T follicular helper cell (primary cell): Measurements from ENCODE around the gene TIGAR.

Source experiments
- DNase-seq: peaks from one replicate; pipeline ENCODE4 v3.0.0-alpha.2; 2020; ENCODE audit warnings: low read depth
- total RNA-seq, 2 experiments: gene quantifications; one replicate each; lab custom pipeline; 2026; lab: John Stamatoyannopoulos, UW

TIGAR gene
- total RNA-seq, result 11.3 to 14.3 reads per million in 2 experiments

- DNase-seq, result peak; percentile 83
These were observed at the start of gene TIGAR for GRCh38 chr12:4320853-4321701. TIGAR (plus strand) TSS chr12:4321213; CDS start chr12:4321272, 59 bp downstream.

- DNase-seq, result peak; percentile 86
These were observed 49.1 kb upstream of the TIGAR start for GRCh38 chr12:4271717-4272423.

GRCh38 chr12:4272424-4273272, 48.4 kb upstream of the TIGAR start:
- DNase-seq, result no peak

- no peak for DNase-seq
These were observed 47.8 kb upstream of the TIGAR start for GRCh38 chr12:4273273-4273651.

GRCh38 chr12:4273652-4274395, 47.2 kb upstream of the TIGAR start, which contains the start of gene CCND2:
CCND2 (plus strand) TSS chr12:4273762; CDS start chr12:4274041, 279 bp downstream.
- DNase-seq, result peak; percentile 67

GRCh38 chr12:4274396-4275015, 46.5 kb upstream of the TIGAR start:
- DNase-seq, result no peak

GRCh38 chr12:4275016-4275869, 45.8 kb upstream of the TIGAR start:
- no peak for DNase-seq

GRCh38 chr12:4275870-4276301, 45.1 kb upstream of the TIGAR start:
- no peak for DNase-seq

- DNase-seq, result peak; percentile 82
These were observed 44.3 kb upstream of the TIGAR start for GRCh38 chr12:4276524-4277204.

- DNase-seq, result no peak
These were observed 43.8 kb upstream of the TIGAR start for GRCh38 chr12:4277205-4277543.

- DNase-seq, result no peak
These were observed 43.2 kb upstream of the TIGAR start for GRCh38 chr12:4277857-4278256.

- DNase-seq, result no peak
These were observed 42.5 kb upstream of the TIGAR start for GRCh38 chr12:4278329-4279197.

GRCh38 chr12:4279198-4279690, 41.8 kb upstream of the TIGAR start:
- no peak for DNase-seq

- DNase-seq, result no peak
These were observed 40.5 kb upstream of the TIGAR start for GRCh38 chr12:4280351-4281163.

- no peak for DNase-seq
These were observed 39.8 kb upstream of the TIGAR start for GRCh38 chr12:4281173-4281654.

- no peak for DNase-seq
These were observed 38.7 kb upstream of the TIGAR start for GRCh38 chr12:4282103-4282891.
